Erythroblast (primary cell): ENCODE results near the gene DYDC1.

Experiments used
- GATA1 ChIP-seq: IDR thresholded peaks from 2 replicates; pipeline ENCODE4 v1.6.1; 2011; ENCODE audit warnings: low read depth, mild to moderate bottlenecking, control low read depth, low read length, moderate library complexity
- POLR2A ChIP-seq: IDR thresholded peaks from 2 replicates; pipeline ENCODE4 v1.6.1; 2011; ENCODE audit warnings: mild to moderate bottlenecking, low read length

- TF ChIP-seq POLR2A (no peak), GATA1 (no peak)
Observed at GRCh38 chr10:80289451-80290287, 66.9 kb downstream of the DYDC1 start, which contains the start of gene MAT1A.
